ENCODE measurements around the gene CDC42EP4.
A peak's percentile ranks its signal among the peaks of the same experiment; 100 is the strongest.
"Not testable (repeated sequence)": the region's sequence is repeated elsewhere in the genome, so short reads cannot be mapped to it uniquely, and the experiment has no call there.

CDC42EP4 gene

DNA sequence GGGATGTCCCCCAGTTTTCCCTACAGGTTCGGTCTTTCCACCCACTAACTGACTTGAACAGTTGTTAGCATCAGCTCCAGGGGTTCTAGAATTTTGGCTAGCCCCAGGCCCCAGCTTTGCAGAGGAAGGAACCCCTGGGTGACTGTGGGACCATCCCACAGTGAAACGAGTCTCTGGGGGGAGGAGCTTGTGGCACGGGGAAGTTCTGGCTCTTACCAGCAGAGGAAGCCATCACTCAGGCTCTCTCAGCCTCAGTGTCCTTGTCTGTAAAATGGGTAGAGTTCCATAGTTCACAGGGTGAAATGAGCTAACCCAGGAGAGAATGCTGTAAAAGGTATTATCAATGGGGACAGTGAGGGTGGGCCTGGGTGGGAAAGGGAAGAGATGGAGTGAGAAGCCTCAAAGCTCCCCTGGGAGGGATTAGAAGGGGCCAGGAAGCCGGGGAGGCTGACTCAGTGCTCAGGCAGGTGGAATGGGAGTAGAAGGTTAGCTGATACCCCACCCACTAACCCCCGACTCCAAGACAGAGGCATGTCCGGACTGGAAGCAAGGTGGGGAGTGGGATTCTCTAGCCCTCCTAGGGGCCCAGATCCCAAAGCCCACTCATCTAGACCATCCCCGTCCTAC, 30.9 kb upstream of the CDC42EP4 start:
- DNase-seq, result peak; percentile 70

DNA sequence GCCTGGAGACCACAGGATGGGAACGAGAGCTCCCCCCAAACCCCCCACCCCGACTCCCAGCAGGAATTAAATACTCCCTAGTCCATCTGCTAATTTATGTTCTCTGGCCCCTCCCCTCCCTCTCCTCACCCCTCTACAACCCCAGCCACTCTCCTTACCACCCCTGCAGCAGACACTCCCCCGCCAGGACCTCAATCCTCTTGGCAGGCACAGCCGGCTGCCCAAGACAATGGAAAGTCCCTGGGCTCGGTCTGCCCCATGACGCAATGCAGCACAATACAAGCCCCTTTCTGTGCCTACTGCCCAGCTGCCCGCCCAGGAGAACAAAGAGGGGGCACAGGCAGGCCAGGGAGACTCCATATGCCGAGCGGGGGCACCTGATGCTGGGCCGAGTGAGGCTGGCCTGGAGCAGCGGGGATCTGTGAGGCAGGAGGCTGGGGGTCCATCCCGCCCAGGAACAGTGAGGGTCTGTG, 30.3 kb upstream of the CDC42EP4 start:
- peak; percentile 88 for DNase-seq

- DNase-seq, result peak; percentile 59
Observed at GRCh38 chr17:73341350-73342049, 29.7 kb upstream of the CDC42EP4 start.

GRCh38 chr17:73340093-73340596, 28.3 kb upstream of the CDC42EP4 start:
- DNase-seq, result no peak

DNA sequence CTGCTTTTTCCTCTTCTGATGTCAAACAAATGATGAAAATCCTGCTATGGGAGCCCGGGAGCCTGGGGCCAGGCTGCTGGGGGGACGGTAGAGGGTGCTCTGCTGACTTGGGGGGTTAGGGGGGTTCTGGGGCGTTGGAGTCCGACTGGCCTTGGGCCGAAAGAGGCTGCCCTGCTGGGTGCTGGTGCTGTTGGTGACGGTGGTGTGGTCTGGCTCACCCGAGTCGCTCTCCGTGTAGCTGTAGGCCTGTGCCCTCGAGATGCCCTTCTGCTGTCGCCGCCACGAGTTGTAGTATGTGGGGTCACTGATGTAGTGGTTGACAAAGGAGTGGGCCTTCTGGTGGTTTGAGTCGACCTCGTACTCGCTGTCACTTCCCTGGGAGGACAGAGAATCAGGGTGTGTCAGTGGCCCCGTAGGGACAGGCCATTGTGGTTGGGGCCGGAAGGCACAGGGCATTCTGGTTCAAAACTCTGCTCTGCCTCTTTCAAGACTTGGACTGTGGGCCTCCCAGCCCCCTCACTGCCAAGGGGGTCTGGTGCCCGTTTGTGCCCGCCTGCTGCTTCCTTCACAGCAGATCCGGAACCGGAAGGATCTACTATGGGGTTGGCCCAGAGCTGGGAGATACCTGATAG, 26.9 kb upstream of the CDC42EP4 start:
- no peak for DNase-seq

DNA sequence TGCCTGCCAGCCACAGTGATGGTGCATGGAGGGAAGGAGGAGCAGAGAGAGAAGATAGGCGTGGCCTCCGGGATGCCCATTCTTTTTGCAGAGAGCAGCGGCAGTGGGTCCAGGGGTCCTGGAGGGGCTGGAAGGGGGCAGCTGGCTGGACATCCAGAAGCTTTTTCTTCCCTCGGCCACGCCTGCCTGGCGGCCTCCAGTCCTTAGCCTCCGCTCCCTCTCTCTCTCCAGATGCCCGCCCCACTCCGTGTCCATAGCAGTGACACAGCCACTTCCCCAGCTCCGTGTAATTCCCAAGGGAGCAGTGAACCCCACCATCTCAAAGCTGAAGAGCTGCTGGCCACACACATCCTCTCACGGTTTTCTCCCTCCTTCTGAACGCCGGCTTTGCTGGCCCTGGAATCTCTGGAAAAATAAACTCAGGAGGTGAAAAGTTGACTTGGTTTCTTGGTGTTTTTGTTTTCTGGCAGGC, 26.3 kb upstream of the CDC42EP4 start:
- DNase-seq, result no peak

- DNase-seq, result no peak
Observed at GRCh38 chr17:73337330-73337710, 25.5 kb upstream of the CDC42EP4 start.

DNA sequence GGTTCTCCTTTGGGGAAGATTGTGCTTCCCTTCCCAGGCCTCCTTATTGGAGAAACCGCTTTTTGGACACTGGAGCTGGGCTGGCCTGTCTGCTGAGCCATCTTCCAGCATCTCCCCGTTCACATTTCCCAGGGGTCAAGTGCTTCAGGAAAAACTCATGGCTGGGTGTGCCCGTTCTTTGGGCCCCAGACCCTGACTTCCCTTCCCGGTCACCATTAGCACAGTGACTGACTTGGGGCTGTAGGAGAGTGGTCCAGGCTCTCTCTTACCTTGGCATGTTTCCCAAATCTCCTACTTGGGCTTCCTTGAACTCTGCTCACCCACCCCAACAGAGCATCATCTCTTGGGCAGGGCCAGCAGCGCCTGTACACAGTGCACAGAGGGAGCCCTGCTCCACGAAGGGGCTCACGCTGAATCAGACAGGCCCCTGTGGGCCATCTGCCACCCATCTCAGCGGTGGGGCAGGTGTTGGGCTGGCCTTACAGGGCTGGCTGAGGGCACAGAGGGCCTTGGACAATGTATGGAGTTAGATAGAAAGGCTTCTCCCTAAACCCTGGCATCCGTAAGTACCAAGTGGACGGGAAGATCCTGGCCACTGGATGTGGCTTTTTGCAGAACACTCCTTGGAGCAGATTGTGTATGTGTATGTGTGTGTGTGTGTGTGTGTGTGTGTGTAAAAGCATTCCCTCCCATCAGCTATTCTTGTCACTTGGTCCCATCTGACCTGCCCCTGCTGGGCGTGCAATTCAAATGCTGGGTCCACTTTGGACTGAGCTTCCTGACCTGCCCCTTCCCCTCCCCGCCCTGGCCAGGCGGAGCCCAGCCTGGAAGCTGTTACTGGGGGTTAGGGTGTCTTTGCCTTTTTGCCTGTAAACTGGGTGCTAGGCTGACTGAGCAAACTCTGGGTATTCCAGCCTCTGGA, 24.9 kb upstream of the CDC42EP4 start:
- DNase-seq, result peak; percentile 28

DNA sequence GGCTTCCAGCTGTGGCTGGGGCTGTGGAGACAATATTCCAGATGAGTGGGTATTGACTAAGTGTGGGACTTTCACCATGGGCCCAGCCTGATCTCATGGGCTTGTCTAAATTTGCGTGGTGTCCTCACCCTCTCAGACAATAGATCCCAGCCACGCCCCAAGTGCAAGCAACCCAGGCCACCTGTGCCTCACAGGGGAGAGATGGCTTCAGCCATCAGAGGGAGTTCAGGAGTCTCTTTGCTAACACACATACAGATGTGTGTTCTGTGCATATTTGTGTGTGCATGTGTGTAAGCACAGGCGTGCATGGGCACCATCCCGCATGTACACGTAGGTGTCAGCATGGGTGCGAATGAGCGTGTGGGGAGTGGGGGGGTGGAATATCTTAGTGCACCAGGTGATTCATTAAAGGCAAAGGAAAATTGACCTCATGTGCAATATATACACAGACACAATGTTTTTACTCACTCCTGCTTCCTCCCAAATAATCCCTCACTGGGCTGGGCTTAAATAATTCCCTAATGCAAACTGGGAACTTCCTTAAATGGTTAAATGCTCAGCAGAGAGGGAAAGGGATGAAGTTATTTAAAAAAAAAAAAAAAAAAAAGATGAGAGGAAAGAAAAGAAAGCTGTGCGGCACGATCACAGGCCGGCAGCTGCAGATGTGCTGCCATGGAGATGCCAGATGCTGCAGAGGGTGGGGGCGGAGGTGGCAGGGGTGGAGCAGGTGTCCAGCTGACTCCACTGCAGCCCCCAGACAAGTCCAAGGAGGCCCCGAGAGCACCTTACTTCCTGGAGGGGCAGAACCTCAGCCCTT, 24.0 kb upstream of the CDC42EP4 start:
- DNase-seq, result peak; percentile 49

GRCh38 chr17:73334771-73335513, 23.1 kb upstream of the CDC42EP4 start:
- no peak for DNase-seq

DNA sequence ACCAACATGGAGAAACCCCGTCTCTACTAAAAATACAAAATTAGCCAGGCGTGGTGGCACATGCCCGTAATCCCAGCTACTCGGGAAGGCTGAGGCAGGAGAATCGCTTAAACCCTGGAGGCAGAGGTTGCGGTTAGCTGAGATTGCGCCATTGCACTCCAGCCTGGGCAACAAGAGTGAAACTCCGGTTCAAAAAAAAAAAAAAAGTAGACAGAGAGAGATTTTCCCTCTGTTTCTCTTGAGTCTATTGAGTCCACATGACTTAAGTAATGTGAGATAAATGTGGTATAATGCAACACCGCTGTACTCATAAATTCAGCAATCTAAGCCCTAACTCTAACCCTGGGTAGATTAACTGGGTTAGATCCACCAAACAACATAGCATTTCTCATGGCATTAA, 21.6 kb upstream of the CDC42EP4 start:
- not testable (repeated sequence) for DNase-seq

DNA sequence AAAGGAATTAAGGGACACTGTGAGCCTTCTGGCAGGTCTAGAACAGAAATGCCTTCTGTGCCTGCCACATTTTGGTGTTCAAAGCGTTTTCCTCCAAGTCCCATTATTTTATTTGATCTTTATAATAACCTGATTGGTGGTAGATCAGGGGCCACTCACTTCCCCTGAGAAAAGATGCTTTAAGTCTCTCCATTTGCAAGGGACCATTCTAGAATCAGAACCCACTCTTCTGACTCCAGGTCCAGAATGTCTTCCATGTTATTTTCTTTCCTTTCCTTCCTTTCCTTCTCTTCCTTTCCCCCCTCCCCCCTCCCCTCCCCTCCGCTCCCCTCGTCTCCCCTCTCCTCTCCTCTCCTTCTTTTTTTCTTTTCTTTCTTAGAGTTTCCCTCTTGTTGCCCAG, 19.3 kb upstream of the CDC42EP4 start:
- no peak for DNase-seq

GRCh38 chr17:73327676-73328075, 15.9 kb upstream of the CDC42EP4 start:
- no peak for DNase-seq

DNA sequence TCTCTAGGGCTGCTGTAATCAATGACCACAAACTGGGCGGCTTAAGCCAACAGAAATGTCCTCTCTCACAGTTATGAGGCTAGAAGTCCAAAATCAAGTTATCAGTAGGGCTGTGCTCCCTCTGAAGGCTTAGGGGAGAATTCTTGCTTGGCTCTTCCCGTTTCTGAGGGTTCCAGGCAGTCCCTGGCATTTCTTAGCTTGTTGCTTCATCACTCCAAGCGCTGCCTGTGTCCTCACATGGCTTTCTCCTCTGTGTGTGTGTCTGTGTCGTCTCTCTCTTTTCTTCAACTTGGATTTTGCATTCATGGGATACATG, 13.7 kb upstream of the CDC42EP4 start:
- DNase-seq, result no peak

GRCh38 chr17:73324711-73325526, 13.1 kb upstream of the CDC42EP4 start:
- DNase-seq, result no peak

GRCh38 chr17:73324160-73324475, 12.3 kb upstream of the CDC42EP4 start:
- no peak for DNase-seq

DNA sequence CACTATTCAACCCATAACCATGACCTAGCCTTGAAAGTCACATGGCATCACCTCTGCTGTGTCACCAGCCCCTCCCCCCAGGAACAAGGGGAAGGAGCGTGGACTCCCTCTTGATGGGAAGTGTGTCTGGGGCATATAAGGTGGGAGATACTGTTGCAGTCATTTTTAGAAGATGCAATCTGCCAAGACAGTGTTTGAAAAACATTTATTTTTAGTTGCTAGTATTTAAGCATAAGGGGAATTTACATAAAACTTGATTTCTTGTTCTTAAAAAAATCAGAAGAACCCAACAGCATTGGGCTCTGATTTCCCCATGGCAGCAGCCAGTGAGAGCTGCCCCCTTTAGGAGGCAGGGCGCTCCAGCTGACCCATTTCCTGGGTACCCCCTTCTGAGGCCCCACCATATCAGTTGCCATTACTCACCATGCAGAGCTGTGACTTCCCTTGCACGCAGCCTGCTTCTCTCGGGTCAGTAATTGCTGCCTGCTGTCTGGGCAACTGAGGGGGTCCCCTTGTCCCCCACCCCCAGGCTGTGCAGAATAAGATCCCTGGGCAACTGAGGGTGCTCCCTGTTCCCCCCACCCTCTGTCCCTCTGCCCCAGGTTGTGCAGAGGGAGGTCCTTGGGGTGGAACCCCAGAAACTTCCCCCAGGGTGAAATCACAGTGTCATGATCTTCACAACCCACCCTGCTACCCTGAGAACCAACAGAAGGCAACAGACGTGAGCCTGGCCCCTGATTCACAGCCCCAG, 11.8 kb upstream of the CDC42EP4 start:
- no peak for DNase-seq

- no peak for DNase-seq
Observed at GRCh38 chr17:73320601-73321264, 8.9 kb upstream of the CDC42EP4 start.

DNA sequence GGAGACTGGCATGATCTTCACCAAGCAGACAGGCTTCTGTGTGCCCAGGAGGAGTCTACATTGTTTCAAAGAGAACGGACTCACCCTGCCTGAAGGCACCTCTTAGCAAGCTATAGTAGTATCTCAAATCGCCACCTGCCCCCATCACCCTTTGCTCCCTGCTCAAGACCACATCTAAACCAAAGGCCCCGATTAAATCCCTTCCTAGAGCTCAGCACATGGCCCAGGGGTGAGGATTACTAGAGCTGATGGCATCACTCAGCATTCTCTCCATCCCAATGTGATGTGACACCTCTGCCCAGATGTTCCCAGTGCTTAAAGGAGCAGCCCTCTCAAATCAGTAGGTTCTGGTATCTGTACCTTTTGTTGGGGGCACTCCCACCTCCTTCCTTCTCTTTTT, 8.0 kb upstream of the CDC42EP4 start:
- DNase-seq, result no peak

Measured in NCI-H2171 treated with DMSO at 0.1 percent for 48 hours (cell line).